GM19452 (cell line): ENCODE measurements around the gene SHROOM3.

ENCODE experiments used
- ATAC-seq: cut with Tn5 transposase; IDR thresholded peaks from one replicate; pipeline ENCODE4 v1.9.1; 2021; ENCODE audit not compliant: unreplicated experiment

Gene SHROOM3

GRCh38 chr4:76564123-76564915, 129.3 kb downstream of the SHROOM3 start:
- ATAC-seq: no peak

DNA sequence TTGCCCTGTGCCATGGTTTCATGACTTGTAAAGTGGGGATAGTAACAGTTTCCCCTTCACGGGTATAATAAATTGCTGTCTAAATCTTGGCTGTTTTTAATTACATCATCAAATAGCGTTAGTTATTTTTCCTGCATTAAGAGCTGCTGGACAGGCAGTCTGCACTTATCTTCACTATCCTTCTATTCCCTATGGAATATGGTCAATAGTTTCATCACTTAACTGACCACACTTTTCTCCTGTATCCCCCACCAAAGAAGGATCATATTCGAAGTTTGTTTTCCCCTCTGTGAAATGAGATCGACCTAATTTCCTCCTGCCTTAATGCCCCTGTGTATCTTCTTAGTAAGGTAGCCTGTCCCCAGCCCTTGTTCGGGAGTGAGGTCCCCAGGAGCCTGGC, 133.2 kb downstream of the SHROOM3 start:
- no peak for ATAC-seq

- ATAC-seq: no peak
Measured at GRCh38 chr4:76569225-76569624, 134.2 kb downstream of the SHROOM3 start.

DNA sequence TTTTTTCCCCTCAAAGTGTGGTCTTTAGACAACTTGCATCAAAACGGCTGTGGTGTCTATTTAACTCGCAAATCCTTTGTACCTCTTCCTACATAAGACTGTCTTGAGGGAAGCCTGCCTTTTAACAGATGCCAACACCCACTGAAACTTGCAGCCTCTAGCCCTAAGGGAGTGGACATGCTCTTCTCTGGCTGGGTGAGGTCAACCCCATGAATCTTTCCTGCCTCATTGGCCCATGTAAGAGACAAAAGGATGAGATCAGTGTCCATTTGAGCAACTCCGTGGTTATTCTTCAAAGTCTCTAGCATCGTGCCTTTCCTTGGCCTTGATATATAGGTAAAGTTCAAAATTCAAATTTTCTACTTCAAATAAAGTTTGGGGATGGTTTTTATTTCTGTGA, 134.7 kb downstream of the SHROOM3 start:
- no peak for ATAC-seq

DNA sequence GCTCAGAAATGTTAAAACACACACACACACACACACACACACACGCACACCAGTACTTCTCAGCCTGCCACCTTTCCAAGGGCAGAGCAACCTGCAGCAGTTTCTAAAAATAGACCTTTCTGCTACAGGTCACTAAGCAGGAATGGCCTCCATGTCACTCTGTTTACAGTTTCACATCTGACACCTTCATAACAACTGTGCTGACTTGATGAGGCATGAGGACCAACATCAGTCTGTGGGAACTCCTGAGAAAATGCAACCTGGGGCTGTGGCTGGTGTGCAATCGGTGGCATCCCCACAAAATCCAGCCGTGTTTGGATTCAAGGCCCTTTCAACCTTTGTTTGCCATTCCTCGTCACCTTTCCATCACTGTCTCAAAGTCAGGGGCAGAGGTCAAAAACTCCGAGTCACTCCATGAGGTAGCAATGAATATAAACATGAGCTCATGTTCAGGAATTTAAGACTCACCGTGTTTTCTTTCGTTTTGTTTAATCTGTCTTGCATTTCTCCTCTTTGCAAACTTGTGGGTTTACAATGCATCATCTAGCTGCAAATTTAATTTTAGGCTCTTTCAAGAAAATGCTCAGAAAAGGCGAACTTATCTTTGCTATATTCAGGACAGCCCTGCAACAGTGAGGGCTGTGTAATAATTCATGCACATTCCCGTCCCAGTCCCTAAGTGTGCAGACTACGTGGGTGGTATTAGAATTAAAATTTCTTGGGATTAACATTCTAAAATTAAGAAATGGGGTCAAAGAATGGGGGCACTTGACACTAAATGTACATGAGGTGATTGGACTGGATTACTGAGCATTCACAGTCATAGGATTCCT, 135.3 kb downstream of the SHROOM3 start:
- ATAC-seq: no peak

GRCh38 chr4:76571274-76571673, 136.2 kb downstream of the SHROOM3 start:
- ATAC-seq: no peak

- ATAC-seq: no peak
Measured at GRCh38 chr4:76572224-76572623, 137.2 kb downstream of the SHROOM3 start.

GRCh38 chr4:76576824-76577223, 141.8 kb downstream of the SHROOM3 start:
- no peak for ATAC-seq

DNA sequence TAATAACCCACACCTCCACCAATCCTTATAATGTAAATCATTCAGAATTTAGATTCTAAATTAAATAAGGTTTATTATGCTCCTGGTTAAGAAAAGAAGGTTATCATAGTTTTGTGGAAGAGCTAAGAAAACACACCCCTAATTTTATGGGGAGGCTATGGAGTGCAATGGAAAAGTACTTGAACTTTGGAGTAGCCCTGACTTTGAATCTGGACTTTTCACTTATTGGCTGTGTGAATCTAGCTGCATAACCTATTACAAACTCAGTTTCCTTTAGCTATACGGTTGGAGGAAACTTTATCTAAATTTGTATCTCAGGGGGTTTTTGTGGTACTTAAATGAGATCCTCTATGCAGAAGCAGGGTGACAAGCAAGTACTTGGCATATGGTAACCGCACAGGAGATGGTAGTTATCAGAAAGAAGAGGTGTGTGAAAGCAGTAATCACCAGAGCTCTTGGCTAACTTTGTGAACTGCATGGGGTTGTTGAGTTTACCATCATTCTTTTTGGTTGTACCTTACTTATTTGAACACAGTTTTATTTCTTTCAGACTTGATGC, 143.1 kb downstream of the SHROOM3 start:
- ATAC-seq: no peak

- ATAC-seq: no peak
Measured at GRCh38 chr4:76579596-76580375, 144.8 kb downstream of the SHROOM3 start.

DNA sequence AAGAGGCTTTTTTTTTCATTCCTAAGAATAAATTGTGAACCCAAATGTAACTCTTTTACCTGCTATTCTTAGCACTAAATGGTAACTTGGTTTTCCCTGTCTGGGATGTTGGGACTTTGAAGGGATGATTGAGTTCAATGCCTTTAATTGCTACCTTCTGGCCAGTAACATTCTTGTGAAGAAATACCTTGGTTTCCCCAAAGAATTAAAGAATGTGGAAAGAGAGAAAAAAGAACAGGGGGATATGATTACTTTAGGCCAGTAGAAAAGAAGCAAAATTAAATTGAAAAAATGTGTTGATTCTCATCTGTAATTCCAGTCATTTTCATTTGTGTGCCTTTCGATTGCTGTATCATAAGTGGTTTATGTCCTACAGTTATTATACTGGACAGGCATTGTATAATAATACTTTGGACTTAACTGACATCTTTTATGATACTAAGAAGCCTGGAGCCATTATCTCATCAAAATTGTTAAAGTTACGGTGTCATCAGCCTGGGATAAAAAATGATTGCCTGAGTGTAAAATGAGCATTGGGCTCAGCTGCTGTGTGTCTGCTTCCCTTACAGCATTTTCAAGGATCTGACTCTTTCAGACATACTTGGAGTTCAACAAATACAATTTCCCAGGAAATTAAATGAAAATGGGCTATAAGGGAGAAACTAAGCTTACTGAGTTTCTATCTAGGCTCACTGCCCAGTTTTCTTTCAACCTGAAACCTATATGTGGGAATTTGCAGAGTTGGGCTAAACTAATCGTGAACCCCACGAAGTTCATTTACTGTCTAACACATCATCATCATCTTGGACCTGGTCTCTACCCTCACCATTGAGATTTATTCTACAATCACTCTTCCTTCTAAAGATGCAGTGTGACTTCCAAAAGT, 146.3 kb downstream of the SHROOM3 start:
- ATAC-seq: no peak

GRCh38 chr4:76582074-76582816, 147.2 kb downstream of the SHROOM3 start:
- no peak for ATAC-seq

DNA sequence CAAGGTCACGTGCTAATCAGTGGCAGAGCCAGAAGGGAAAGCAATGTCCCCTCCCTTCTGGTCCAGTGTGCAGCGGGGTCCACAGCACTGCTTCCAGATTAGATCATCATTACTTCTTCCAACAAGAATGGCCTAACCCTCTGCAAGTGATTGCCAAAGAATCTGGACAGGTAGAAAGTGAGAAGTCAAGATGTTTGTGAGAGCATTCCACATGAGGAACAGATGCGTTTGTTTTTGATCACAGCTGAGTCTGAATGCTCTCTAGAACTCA, 147.7 kb downstream of the SHROOM3 start:
- ATAC-seq: no peak

DNA sequence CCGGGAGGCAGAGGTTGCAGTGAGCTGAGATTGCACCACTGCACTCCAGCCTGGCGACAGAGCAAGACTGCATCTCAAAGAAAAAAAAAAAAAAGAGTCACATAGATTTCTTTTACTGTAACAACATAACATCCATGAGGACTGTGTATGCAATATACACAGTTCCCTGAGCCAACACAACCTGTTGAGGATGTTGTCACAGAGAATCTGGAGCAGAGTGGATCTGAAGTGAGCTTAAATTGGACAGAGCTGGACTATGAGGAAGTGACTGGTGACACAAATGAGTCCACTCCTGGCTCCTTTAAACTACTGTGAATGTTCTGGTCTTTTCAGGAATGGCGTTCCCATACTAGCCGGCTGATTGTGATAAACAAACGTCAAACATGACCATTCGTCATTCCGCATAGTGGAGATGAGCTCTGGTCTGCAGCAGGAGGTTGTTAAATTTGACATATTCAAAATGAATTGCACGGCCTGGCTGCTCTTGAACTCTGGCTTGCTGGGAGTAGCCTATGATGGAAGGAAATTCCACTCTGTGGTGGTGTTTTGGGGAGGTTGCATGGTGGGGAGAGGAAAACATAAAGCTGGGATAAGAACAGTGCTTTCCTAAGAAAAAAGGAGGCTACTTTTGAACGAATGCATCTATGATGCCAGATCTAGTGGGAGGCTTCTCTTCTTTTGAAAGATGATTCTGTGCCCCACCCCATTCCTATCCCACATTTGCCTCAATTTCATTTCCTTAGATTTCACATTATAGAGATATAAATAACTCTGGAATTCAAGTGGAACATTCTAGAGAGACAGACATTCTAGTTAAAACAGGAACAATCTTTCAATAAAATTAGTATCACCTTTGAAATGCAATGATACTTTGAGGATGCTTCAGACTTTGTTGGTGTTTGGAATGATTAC, 149.5 kb downstream of the SHROOM3 start:
- ATAC-seq: no peak

GRCh38 chr4:76585272-76585671, 150.2 kb downstream of the SHROOM3 start:
- ATAC-seq: no peak

- peak; percentile 80 for ATAC-seq
Measured at GRCh38 chr4:76585897-76586360, 150.9 kb downstream of the SHROOM3 start.

DNA sequence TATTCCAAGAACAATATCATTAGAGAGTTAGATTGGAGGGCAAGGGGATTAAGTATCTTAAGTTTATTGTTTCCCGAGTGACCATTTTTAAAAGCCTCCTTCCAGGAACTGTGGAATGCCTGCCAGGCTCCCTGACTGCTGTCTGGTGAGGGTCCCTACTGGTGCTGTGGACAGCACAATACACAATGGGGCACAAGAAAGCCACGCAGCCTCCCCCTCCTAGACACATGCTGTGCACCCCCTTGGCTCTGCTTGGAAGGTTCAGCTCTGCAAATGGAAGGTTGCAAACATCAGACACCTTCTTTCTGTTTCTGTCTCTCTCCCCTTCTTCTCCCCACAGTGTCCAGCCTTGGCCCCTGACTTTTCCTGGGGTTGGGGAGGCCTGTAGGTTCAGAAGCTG, 153.2 kb downstream of the SHROOM3 start:
- no peak for ATAC-seq

GRCh38 chr4:76589402-76589801, 154.4 kb downstream of the SHROOM3 start:
- ATAC-seq: no peak
